IPS-11a (cell line): ENCODE data around the gene TRAF6.

Experiments
- H3K4me3 ChIP-seq: one replicate; pipeline ENCODE4 v1.5.1; 2013; ENCODE audit warnings: low read depth, low read length, control low read depth

TRAF6 gene

DNA sequence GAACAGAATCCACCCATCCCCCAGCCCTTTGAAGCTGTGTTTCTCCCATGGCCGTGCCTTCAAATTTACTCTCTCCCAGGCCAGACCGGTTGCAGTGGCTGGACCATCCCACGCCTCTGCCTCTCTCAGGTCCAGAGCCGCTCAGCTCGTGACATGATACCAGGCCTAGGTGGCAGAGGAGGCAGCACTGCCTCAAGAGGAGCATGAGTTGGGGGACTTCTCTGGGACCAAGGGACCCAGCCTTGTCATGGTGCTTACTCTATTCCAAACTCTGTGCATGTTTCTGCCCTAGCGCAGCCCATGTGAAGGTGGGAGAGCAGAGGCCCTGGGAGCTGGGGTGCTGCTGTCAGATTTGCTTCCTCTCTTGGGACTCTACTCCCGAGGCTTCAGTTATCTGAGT, 51.0 kb downstream of the TRAF6 start:
- no peak overlapping the region for H3K4me3 ChIP-seq

DNA sequence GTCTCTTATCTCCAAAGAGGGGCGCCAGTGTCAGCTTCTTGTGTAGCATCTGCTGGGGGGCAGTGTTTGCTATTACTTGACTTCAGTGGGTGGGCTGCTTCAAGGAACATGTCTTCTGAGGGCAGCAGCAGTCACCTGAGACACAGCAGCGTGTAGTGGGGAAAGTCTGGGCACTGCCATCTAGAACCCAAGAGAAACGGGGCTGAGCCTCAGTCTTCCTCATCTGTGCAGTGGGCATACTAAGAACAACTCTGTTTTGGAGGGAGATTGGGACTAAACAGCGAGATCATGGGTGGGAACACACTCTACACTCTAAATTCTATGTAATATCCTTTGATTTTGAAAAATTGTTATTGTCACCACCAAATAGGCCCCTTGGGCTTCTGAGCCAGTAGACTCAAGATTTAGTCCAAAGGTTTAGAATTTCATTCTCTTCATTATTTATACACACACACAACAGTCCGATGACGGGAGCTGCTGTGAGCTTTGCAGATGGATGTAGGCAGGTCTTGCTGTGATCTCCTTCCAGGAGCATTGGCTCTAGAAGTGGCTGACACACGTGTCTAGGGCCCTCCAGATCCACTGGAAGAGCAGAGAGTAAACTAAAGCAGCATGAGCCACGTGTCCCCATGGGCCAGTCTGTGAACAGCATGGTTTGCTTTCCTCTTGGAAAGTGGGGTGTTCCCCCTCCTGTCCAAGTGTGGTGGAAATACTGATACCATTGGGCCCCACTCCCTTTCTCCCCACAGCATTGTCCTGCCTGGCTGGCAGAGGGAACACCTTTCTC, 51.8 kb downstream of the TRAF6 start:
- no peak overlapping the region for H3K4me3 ChIP-seq

DNA sequence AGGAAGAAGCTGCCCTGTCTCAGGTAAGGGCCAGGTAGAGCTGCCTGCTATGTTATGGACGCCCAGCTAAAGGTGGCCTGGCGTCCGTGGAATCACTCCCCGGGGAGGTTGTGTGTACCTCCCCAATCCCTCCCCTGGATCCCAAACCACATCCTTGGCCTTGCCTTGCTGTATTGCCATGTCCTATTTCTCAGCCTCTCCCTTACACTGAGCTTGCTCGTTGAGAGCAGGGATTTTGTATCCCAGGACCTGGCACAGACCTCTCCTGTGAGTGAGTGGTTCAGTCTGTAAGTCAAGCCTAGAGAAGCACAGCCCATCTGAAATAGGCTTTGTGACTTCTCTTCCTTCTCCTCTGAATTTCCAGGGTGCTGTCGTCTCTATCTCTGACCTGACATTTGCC, 53.9 kb downstream of the TRAF6 start:
- no peak overlapping the region for H3K4me3 ChIP-seq

DNA sequence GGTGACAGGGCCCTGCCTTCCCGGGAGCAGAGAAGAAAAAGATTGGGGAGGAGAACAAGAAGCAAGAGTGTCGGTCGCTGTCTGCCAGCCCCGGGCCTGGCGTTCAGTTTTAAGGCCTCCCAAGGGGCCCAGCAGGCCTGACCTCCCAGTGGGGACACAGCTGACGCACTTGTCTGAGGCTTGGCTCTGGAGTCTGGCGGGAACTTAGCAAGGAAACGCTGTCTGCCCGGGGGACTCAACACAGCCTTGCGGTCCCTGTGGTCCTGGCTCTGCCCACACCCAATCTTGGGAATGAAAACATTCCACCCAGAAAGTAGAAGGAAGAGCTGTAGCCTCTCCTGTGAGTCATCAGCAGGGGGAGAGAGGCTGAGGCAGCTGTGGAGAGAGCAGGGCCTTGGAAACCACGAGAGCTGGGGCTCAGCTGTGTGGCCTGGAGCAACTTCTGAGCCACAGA, 54.4 kb downstream of the TRAF6 start:
- H3K4me3 ChIP-seq = no peak overlapping the region

DNA sequence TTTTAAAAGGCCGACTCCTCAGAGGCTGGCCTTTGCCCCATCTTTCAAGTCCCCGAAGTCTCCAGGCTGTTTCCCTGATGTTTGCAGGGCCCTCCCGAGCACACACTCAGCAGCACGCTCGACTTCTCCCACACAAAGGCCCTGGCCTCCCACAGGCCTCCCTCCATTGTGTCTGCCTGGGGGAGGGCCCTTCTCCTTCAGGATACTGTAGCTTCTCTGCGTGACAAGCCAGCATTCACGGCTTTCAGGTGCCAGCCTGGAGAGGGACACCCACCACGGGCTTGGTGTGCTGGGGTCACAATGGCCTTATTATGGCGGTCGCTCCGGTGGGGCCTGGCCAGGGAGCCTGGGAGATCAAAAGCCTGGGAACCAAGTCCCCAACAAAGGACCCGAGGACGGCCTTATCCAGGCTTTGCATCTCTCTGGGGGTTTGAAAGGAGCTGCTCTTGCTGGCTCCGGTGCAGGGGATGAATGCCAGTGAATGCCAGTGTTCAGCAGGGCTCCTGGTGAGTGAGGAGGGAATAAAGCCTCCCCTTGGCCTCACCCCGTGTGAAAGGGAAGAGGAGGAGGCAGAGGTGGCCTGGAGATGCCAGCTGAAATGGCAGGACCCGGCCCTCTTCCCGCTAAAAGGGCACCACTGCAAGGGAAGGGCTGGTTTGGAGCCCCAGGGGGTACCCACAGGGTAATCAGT, 55.0 kb downstream of the TRAF6 start:
- H3K4me3 ChIP-seq = no peak overlapping the region

DNA sequence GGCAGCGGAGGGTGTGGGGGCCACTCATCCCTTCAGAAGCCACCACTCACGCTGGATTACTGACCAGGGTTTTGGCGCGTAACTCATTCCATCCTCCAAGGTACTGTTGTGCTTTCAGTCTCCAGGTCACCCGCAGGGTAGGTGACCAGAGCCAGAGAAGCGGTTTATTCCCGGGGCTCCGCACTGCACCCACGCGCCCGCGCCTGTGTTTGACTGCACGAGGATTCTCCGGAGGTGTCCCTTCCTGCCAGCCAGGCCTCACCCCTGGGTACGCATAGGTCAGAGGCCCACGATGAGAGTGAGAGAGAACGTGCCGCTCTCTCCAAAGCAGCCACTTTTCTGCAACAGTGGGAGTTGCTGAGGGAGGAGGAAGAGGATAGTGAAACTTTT, 55.5 kb downstream of the TRAF6 start:
- no peak overlapping the region for H3K4me3 ChIP-seq

DNA sequence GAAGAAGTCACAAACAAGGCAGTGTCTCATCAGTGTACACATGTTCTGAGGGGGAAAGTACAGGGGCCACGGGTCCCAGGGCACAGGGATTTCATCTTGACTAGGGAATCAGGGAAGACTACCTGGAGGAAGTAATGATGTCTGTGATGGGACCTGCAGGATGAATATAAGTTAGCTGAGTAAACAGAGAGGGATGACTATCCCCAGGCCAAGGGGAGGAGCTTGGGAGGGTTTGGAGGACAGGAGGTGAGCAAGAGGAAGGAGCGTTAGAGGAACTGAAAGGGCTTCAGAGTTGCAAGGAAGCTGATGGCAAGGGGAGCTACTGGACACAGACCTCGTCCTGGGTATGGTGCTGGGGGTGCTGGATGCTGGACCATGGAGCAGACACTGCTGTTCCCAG, 56.4 kb downstream of the TRAF6 start:
- no peak overlapping the region for H3K4me3 ChIP-seq

DNA sequence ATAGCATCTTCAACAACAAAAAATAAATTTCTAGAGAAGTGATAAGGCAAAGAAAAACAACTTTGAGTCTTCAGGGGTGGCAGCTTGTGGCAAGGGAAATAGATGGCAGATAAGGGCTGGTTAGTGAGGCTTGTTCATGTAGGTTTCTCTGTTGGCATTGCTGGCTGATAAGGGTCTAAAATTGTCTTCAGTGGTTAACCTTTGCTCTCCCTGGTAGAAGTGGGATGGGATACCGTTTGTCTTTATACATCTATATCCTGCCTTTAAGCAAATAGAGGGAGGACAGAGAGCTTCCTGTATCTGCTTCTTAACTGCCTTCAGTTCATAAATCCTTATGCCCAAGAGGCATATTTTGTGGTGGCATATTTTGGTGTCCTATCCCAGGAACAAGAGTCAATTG, 57.1 kb downstream of the TRAF6 start:
- no peak overlapping the region for H3K4me3 ChIP-seq

DNA sequence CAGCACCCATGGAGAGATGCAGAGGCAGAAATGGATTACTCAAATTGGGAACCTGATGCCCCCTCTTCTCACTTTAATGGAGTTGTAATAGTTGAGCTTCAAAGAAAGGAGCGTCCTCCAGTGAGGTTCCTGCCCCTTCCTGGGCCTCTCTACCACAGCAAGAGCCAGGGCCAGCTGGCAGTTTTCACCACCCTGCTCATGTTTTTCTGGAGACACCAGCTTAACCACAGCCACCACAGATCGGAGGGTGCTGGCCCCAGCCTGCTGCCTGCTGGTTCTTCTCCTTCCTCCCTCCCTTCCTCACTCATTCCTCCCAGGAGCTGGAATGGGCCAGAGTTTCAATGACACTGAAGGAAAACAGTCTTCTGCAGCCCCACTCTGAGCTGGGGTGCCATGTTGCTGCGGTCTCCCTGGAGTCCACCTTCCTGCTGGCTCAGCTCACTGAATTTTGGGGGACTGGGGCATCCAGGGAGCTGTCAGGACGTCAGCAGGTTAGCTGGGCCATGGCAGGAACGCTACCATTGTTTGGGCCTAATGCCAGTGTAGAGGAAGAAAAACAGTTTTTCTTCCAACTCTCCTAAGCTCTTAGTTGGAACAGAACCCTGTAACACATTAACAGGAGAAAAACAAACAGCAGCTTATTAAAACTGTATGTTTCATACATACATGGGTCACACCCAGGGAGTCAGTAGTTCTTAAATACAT, 57.7 kb downstream of the TRAF6 start:
- no peak overlapping the region for H3K4me3 ChIP-seq

DNA sequence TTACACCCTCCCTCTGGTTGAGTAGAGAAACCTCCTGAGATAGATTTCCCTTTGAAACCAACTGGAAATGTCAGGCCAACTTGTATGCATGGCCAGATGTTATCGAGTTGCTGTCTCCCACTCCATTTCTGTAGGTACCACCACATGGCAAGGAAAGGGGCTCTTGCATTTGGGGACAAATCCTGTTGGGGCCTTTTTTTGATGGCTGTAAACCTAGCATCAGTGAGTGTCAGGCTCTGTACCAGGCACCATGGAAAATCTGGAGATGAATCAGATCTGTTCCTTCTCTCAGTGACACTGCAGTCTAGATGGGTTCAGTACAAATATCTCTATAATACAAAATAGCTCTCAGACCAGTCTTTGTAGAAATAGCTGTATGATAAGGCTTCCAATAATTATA, 58.4 kb downstream of the TRAF6 start:
- H3K4me3 ChIP-seq = no peak overlapping the region

DNA sequence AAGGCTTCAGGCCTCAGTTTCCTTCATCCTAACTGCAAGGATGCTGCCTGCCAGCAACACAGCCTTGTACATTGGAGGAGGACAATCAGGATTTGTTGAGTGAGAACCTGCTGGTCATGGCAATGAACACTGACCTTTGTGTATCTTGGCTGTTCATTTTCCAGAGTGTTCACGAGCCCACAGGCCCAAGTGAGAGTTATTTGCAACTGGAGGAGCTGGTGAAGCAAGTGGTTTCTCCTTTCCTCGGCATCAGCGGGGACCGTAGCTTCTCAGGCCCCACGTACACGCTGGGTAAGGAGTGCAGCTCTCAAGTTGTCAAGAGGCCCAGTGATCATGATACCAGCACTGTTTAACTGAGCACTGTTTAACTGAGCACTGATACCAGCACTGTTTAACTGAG, 59.0 kb downstream of the TRAF6 start:
- H3K4me3 ChIP-seq = no peak overlapping the region

DNA sequence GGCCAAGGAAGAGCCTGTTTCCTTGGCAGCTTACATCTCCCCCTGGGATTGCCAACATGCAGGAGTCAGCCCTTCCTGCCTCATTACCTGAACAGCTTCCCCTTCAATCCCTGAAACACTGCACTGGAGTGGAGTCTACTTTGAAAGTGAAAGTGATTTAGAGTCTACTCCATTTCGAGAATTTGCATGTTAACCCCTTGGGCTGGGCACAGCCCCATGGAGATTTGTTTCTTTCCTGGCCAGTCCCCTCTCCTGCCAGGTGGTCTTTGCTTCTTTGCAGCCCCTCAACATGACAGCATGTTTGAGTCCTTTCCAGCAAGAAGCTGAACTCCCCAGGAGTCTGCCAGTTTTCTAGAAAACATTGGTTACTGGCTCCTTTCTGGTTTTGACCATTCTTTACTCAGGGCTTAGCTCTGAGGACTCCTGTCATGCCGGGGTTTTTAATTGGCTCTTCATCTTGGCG, 59.9 kb downstream of the TRAF6 start:
- no peak overlapping the region for H3K4me3 ChIP-seq

DNA sequence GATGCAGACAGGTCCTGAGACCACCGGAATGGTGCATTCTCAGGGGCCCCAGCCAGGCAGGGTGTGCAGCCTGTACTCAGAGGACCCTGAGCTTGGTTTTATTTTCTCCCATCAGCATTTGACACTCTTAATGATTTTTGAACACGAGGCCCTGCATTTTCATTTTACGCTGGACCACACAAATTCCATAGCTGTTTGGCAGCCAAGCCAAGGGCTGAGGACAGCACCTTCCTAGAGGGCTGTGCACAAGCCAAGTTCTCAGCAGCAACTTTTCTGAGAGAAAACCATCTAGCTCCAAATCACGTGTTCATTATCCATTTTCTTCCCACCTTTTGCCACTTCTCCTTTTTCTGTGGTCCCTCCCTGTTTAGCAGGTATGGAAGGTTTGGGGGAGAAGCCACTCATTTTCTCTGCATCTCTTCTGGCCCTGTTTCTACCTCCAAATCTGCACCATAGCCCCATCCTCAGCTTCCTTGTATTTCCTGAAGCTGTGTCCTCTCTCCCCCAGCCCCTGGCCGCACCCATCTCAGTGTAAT, 60.4 kb downstream of the TRAF6 start:
- no peak overlapping the region for H3K4me3 ChIP-seq

DNA sequence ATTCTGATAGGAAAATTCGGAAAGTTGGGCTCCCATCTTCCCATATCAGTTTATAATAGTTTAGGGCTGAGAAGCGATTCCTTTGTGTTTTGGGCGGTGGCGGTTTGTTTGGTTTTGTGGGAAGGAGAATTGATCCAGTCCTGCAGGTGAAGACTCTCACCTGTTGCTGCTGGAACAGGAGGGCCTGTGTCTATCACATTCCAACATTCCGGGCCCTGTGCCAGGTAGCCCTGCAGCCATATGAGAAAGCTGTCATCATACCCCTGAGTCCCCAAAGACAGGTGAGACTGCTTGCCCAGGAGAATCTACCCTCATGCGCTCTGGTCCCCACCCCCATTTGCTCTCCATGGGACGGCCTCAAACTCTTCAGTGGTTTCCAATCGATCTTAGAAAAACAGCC, 62.1 kb downstream of the TRAF6 start:
- H3K4me3 ChIP-seq = no peak overlapping the region

DNA sequence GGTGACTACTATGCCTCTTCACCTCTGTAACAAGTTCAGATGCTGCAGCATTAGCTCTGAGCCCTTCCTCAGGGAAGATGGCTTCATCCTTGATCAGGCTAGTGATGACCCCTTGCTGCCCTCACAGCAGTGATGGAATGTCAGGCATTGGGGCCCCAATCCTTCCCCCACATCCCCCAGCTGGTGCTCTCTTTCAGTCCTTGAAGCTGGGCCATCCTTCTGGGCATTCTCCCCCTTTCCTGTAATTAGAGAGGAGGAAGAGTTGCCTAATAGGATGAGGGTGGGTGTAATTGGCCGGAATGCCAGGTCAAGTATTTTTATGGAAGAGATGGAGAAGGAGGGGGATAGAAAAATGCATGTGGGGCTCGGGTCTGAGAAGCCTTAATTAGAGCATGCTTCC, 62.6 kb downstream of the TRAF6 start:
- H3K4me3 ChIP-seq = no peak overlapping the region

DNA sequence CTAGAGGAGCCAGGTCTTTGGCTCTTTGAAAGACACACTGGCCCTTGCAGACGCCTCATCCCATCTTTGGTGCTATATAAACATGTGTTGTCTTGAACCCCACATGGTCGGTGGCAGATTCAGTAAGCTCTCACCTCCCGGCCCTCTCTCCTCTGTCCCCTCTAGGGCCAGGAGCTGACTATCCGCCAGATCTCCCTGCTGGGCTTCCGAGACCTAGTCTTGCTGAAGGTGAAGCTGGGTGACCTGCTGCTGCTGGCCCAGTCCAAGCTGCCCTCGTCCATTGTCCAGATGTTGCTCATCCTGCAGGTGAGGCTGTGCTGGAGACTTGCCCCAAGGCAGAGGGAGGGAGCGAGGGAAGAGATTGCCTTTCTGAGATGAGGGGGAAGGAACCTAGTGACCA, 63.9 kb downstream of the TRAF6 start:
- no peak overlapping the region for H3K4me3 ChIP-seq

DNA sequence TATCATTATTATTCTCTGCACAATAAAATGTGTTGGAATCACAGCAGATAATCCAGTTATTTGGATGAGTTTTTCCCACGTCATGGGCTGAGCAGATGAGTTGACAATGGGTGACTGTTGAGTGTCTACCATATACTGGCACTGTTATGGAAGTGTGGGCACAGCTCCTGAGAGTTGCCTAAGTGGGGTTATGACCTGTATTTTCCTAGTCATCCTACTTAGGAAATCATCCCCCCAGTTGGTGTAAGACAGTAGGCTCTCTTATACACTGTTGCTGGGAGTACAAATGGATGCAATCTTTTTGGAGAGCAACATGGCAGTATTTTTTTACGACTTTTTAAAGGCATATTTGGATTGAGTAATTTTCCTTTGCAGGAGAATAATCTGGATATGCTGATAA, 66.4 kb downstream of the TRAF6 start:
- no peak overlapping the region for H3K4me3 ChIP-seq

DNA sequence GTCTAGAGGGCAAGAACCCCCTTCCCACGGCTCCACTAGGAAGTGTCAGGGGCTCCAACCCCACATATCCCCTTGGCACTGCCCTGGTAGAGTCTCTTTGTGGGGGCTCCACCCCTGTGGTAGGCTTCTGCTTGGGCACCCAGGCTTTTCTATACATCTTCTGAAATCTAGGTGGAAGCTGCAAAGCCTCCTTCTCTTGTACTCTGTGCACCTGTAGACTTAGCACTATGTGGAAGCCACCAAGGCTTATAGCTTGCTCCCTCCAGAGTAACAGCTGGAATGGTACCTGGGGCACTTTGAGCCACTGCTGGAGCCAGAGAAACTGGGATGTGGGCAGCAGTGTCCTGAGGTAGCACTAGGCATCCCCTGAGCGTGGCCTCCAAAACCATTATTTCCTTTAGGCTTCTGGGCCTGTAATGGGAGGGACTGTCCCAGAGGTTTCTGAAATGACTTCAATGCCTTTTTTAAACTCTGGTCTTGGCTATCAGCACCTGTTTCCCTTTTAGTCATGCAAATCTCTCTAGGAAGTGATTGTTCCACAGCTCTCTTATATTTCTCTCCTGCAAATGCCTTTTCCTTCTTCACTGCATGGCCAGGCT, 68.4 kb downstream of the TRAF6 start:
- H3K4me3 ChIP-seq = no peak overlapping the region

DNA sequence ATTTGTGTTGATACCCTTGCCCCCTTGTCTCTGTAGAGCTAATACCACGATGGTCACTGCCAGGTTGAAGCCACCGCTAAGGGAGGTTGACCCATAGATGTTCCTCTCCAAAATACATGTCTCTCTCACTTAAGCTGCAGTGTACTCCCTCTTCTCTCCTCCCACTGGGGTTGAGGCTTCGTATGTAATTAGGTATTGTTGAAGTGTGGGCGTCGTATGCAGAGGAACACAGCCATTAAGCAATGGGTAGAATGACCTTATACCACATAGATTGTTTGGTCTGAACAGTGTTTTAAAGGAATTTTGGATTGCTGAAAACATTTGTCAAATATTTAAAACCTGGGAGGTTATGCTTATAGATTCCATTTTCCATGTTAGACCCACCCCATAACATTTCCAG, 71.9 kb downstream of the TRAF6 start:
- H3K4me3 ChIP-seq = no peak overlapping the region

DNA sequence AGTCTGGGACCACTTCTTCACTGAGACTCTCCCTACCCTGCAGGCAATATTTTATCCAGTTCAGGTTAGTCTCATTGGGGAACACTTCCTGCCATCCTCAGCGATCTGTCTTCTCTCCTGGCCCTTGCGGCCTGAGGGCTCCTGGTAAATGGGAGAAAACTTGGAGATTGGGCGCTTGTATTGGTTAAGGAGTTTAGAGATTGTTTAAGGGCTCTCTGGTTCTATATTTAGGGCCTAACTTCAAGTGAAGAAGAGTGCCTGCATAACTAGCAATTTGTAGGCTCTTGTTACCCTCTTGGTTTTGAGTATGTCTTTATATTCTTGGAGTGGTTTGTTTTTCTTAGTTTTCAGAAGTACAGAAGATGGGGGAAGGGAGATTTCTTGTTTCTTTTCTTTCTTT, 72.7 kb downstream of the TRAF6 start:
- H3K4me3 ChIP-seq = no peak overlapping the region
